ENCODE data around the gene WBP4. TPM values are rescaled to one million over a fixed set of nuclear protein-coding genes. Genes with fewer than 3 reads are reported as not detected.

Gene WBP4, protein sequence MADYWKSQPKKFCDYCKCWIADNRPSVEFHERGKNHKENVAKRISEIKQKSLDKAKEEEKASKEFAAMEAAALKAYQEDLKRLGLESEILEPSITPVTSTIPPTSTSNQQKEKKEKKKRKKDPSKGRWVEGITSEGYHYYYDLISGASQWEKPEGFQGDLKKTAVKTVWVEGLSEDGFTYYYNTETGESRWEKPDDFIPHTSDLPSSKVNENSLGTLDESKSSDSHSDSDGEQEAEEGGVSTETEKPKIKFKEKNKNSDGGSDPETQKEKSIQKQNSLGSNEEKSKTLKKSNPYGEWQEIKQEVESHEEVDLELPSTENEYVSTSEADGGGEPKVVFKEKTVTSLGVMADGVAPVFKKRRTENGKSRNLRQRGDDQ
- 10 to 100 TPM in 1 of 2 experiments, 1 to 10 TPM in 1; 9.8 to 12.2 TPM for total RNA-seq

DNA sequence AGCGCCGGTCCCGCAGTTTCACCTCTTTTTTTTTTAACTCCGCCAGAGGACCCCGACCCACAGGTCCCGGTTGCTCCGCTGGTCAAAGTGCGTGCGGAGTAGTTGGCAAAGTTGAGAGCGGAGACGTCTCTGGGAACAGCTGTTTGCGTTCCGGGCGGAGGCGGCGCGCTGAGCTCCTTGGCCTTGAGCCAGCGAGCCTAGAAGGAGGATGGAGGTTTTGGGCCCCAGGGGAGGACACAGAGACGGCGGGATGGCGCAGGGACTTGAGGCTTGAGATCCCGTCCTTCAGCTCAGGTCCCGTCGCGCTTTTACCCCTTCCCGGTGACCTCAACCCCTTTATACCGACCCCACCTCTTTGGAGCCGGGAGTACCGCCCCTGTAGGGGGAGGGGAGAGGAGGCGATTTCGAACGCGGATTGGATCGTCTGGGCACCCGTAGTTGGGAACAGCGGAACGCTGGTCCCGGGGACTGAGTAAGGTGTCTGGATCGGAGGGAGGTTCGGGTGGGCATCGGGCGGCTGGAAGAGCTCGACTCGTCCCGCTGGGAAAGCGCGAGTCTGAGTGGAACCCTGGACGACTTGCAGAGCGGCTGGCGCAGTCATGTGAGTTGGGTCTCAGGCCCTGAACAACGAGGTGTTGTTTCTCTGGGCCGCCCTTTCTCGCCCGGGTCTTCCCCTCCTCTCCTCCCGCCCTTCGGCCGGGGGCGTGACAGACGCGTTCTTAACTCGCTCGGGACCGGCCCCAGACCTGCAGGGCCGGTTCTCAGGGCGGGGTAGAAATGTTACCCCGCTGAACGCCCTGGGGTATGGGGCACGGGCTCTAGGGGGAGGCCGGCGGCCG lies at the start of gene WBP4:
TSS of gene WBP4 (plus strand) at position 435 of the 839 bp plus-strand sequence. CDS start at position 600, 165 bp downstream.
- H3K36me3 Mint-ChIP-seq (ENCODE audit: low read depth), result peaks cover 19% of the 10 kb centered on the region
- peak within 1 kb of the TSS; percentile 99 for H3K27ac Mint-ChIP-seq
- ChIA-PET CTCF (interaction anchor here (0.6 to 2.5 kb wide), 13 partner anchors 10 to 855 kb away, joined by 3 to 7 read pairs (median 4); partner anchors contain the start of gene ELF1), POLR2A (interaction anchor here (0.6 to 0.9 kb wide), 3 partner anchors 21 to 398 kb away, joined by 3 to 12 read pairs (median 3); no protein-coding TSS in a partner anchor)
- H3K9me3 Mint-ChIP-seq, result no peaks in the 10 kb centered on the region
- H3K4me1 Mint-ChIP-seq, result peaks cover 60% of the 10 kb centered on the region
- H3K27me3 Mint-ChIP-seq, result peaks cover 5% of the 10 kb centered on the region
- peak within 1 kb of the TSS; percentile 93 for H3K4me3 Mint-ChIP-seq
- DNase-seq, result peak; percentile 87

DNA sequence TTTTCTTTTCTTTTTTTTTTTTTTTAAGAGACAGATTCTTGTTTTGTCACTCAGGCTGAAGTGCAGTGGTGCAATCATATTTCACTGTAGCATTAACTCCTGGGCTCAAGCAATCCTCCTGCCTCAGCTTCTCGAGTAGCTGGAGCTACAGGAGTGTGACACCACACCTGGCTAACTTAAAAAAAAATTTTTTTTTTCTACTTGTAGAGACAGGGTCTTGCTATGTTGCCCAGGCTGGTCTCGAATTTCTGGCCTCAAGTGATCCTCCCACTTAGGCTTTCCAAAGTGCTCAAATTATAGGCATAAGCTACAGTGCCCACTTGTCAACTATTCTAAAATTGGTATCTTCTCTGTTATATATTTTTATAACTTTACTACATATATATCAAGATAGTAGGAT lies 48.8 kb upstream of the WBP4 start:
- H3K4me1 Mint-ChIP-seq, result peaks cover 66% of the 10 kb centered on the region
- H3K36me3 Mint-ChIP-seq (ENCODE audit: low read depth), result peaks cover 48% of the 10 kb centered on the region
- peaks cover 3% of the 10 kb centered on the region for H3K9me3 Mint-ChIP-seq
- ChIA-PET CTCF (interaction anchor here (0.6 to 1.3 kb wide), 3 partner anchors 20 to 38 kb away, joined by 3 to 4 read pairs (median 3); no protein-coding TSS in a partner anchor), POLR2A (interaction anchor here (0.7 to 1.5 kb wide), 2 partner anchors 34 to 38 kb away, joined by 4 to 8 read pairs; no protein-coding TSS in a partner anchor)
- no peak overlapping the region for H3K27ac Mint-ChIP-seq
- H3K4me3 Mint-ChIP-seq, result no peak overlapping the region
- no peaks in the 10 kb centered on the region for H3K27me3 Mint-ChIP-seq
- no peak for DNase-seq

DNA sequence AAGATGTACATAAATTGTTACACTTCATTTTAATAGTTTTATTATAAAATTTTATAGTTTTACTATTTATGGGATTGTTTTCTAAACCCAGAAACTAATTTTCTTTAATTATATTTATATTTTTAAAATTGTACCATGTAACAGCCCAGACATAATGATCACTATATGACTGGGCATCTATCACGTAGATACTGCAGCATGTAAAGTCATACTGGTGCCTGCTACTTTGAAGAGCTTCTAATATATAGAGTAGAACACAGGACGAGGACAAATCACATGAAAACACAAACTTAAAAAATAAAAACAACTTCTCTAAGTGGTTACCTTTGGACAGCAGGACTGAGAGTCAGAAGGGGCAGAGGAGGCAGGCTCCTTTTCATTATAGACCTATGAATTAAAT lies 47.5 kb upstream of the WBP4 start:
- ChIA-PET POLR2A (interaction anchor here (1.1 kb wide), 1 partner anchor 11 kb away, joined by 3 read pairs; no protein-coding TSS in a partner anchor), CTCF (interaction anchor here (0.9 to 2.0 kb wide), 4 partner anchors 9 to 35 kb away, joined by 3 to 10 read pairs (median 4); no protein-coding TSS in a partner anchor)
- peaks cover 3% of the 10 kb centered on the region for H3K9me3 Mint-ChIP-seq
- H3K27ac Mint-ChIP-seq, result peak overlapping the region; percentile 87
- DNase-seq, result no peak
- peaks cover 53% of the 10 kb centered on the region for H3K4me1 Mint-ChIP-seq
- peak overlapping the region; percentile 98 for H3K4me3 Mint-ChIP-seq
- no peaks in the 10 kb centered on the region for H3K27me3 Mint-ChIP-seq
- peaks cover 49% of the 10 kb centered on the region for H3K36me3 Mint-ChIP-seq (ENCODE audit: low read depth)

DNA sequence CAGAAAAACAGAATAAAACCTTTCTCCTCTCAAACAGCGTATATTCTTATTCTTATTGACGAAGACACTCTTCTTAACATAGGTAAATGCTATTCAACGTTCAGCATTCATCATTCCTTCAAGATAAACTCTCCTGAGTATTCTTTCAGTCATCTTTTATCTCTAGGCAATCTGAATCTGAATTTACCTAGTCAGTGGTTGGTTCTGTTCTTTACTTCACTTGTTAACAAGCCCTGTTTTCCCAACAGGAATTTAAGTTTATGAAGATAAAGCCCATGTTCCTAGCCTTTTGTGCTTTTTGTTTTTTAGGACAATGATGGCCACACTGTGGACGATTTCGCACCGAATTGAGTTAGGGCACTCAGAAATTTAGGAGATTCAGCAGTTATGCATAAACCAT lies 45.4 kb upstream of the WBP4 start:
- peaks cover 3% of the 10 kb centered on the region for H3K9me3 Mint-ChIP-seq
- no peaks in the 10 kb centered on the region for H3K27me3 Mint-ChIP-seq
- peaks cover 42% of the 10 kb centered on the region for H3K36me3 Mint-ChIP-seq (ENCODE audit: low read depth)
- DNase-seq, result no peak
- CTCF ChIA-PET, result no interaction called here
- H3K4me3 Mint-ChIP-seq, result peak overlapping the region; percentile 98
- POLR2A ChIA-PET, result no interaction called here
- H3K4me1 Mint-ChIP-seq, result peaks cover 56% of the 10 kb centered on the region
- peak overlapping the region; percentile 84 for H3K27ac Mint-ChIP-seq

DNA sequence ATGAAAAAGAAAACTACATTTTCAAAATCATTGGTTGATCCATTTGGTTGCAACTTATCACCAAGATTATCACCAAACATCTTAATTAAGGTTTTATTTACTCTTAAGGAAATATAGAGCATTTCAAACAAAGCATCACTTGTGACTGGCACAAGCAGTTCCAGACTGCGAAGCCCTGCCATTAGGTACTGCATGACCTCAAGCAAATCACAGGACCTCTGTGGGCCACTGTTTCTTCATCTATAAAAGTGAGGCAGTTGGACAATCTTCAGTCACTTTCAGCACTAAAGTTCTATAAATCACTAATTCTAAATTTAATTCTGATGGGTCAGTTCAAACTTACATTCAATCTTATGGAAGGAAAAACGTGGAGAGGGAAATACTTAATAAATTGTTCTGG lies 44.1 kb upstream of the WBP4 start:
- Mint-ChIP-seq H3K9me3 (peaks cover 3% of the 10 kb centered on the region), H3K27me3 (no peaks in the 10 kb centered on the region), H3K36me3 (ENCODE audit: low read depth) (peaks cover 33% of the 10 kb centered on the region), H3K4me1 (peaks cover 54% of the 10 kb centered on the region), H3K4me3 (peak overlapping the region; percentile 98), H3K27ac (peak overlapping the region; percentile 97)
- ChIA-PET CTCF (interaction anchor here (0.7 to 1.2 kb wide), 3 partner anchors 22 to 42 kb away, joined by 3 to 4 read pairs (median 3); no protein-coding TSS in a partner anchor), POLR2A (interaction anchor here (1.0 to 2.4 kb wide), 2 partner anchors 12 to 35 kb away, joined by 10 to 15 read pairs; no protein-coding TSS in a partner anchor)
- peak; percentile 46 for DNase-seq

DNA sequence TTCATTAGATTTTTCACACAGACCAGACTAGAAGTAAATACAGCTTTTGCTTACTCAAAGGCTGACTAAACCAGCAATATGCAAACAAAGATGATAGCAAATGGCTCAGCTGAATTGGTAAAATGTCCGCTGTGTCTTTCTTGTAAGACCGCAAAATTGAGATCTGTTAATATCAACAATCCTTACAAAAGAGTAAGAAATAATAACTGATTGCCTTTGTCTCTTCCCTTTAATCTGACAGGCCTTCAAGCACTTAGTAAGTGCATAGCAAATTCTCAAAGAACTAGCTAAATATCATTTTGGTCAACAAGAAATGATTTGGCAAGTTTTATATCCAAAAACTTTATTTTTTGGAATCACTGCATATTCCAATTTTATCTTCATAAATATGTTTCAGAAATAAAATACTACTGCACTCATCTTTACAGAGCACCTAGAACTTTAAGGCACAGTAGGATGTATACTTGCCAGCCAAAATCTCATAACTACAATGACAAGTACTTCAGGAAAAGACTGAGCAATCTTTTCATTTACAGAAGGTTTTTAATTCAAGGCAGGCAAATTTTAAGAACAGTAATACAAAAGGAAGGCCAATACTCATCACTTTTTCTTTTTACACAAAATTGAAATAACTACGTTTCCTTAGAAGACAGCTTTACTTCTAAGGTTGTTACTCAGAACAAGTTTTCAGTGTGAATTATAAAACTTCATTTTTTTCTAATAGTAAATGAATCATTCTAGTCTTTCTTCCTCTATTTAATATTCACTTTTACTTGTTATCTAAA lies 43.3 kb upstream of the WBP4 start:
- CTCF ChIA-PET, result interaction anchor here (0.9 to 2.0 kb wide), 5 partner anchors 9 to 29 kb away, joined by 3 to 9 read pairs (median 4); no protein-coding TSS in a partner anchor
- peaks cover 29% of the 10 kb centered on the region for H3K36me3 Mint-ChIP-seq (ENCODE audit: low read depth)
- no peaks in the 10 kb centered on the region for H3K27me3 Mint-ChIP-seq
- no peak for DNase-seq
- peak overlapping the region; percentile 98 for H3K4me3 Mint-ChIP-seq
- H3K27ac Mint-ChIP-seq, result peak overlapping the region; percentile 97
- peaks cover 3% of the 10 kb centered on the region for H3K9me3 Mint-ChIP-seq
- H3K4me1 Mint-ChIP-seq, result peaks cover 52% of the 10 kb centered on the region
- POLR2A ChIA-PET, result interaction anchor here (1.0 to 2.4 kb wide), 4 partner anchors 13 to 97 kb away, joined by 3 to 15 read pairs (median 6); no protein-coding TSS in a partner anchor

DNA sequence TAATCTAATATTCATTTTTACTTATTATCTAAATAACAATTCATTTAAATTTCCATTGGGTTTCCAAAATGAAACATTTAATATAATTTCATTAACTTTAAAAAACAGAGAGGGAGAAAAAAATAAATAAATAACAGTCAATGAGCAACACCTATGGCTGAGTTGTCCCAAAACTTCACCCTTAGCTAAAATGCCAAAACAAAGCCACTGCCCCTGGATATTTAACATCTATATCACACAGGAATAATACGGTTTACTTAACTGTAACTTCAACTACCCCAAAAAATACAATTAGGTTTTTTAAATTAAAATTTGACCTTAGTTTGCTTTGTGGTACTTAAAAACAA lies 42.7 kb upstream of the WBP4 start:
- Mint-ChIP-seq H3K4me3 (peak overlapping the region; percentile 98), H3K4me1 (peaks cover 47% of the 10 kb centered on the region), H3K9me3 (no peaks in the 10 kb centered on the region), H3K27ac (peak overlapping the region; percentile 97), H3K36me3 (ENCODE audit: low read depth) (peaks cover 25% of the 10 kb centered on the region), H3K27me3 (no peaks in the 10 kb centered on the region)
- ChIA-PET POLR2A (interaction anchor here (1.0 to 2.4 kb wide), 4 partner anchors 13 to 97 kb away, joined by 3 to 10 read pairs (median 4); no protein-coding TSS in a partner anchor), CTCF (interaction anchor here (0.7 to 2.0 kb wide), 9 partner anchors 10 to 98 kb away, joined by 3 to 9 read pairs (median 3); no protein-coding TSS in a partner anchor)
- no peak for DNase-seq

DNA sequence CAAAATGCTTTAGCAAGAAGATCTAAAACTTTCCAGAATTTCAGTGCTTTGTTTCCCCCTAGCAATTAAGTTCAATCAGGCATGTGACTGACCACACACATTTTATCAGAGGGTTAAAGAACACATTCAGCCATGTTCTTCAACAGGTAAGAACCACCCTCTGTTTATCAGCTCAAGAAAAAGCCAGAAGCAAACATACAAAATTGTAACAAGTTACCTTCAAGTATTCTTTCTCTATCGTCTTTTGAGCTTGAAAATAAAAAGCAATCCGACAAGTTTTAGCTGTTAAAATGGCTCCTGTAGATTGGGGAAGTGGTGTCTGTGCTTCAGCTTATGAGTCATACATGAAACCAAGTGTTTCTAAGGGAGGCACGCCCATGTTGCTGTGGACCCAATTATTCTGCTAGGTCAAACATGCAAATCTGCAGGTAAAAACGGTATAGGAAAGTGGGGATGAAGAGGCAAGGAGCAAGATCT lies 42.3 kb upstream of the WBP4 start, which contains the start of gene ELF1:
TSS of gene ELF1 (minus strand) at position 306 of the 477 bp plus-strand sequence. CDS start 37,262 bp downstream, outside the sequence.
- Mint-ChIP-seq H3K36me3 (ENCODE audit: low read depth) (peaks cover 23% of the 10 kb centered on the region), H3K27me3 (no peaks in the 10 kb centered on the region), H3K4me1 (peaks cover 45% of the 10 kb centered on the region), H3K9me3 (no peaks in the 10 kb centered on the region), H3K27ac (peak within 1 kb of the TSS; percentile 97), H3K4me3 (peak within 1 kb of the TSS; percentile 98)
- CTCF ChIA-PET, result interaction anchor here (0.7 to 2.0 kb wide), 9 partner anchors 10 to 98 kb away, joined by 3 to 9 read pairs (median 3); partner anchors contain the start of gene WBP4
- DNase-seq, result peak; percentile 80
- POLR2A ChIA-PET, result interaction anchor here (0.6 to 2.4 kb wide), 4 partner anchors 14 to 356 kb away, joined by 3 to 10 read pairs (median 4); no protein-coding TSS in a partner anchor

DNA sequence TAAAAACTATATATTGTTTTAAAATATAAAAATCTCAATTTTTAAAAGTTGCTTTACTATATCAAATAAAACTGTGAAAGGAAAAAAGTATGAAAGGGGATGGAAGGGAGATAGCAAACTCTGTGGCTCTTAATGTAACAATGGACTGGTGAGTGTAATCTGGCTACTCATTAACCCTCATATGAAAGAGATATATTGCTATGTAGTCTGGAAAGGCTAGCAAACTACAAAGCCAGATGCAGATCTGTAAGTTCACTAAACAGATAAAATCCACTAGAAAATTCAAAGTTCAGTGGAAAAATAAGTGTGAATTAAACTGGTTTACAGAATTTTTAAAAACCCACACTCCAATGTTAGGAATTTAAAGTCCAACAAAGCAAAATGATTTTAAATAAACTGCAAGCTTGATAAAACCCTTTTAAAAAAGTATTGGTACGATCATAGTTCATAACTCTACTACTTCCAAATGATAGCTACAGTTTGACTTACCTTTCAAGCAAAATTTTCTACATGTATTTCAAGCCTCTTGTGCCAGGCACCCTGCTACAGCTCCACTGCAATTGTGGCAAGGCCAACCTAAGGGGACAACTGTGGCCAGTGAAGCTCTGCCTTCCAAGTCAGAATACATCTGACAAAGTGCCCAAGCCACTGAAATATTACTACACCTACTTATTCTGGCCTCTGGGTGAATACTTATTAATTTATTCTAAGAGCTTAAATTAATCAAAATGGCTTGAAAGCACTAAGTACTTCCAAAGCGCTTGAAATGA lies 41.5 kb upstream of the WBP4 start:
- DNase-seq, result no peak
- peak overlapping the region; percentile 32 for H3K27ac Mint-ChIP-seq
- ChIA-PET CTCF (interaction anchor here (0.9 to 2.0 kb wide), 10 partner anchors 8 to 99 kb away, joined by 3 to 9 read pairs (median 3); partner anchors contain the start of gene WBP4), POLR2A (interaction anchor here (0.6 to 2.4 kb wide), 4 partner anchors 14 to 357 kb away, joined by 3 to 10 read pairs (median 4); no protein-coding TSS in a partner anchor)
- peaks cover 20% of the 10 kb centered on the region for H3K36me3 Mint-ChIP-seq (ENCODE audit: low read depth)
- H3K9me3 Mint-ChIP-seq, result no peaks in the 10 kb centered on the region
- no peaks in the 10 kb centered on the region for H3K27me3 Mint-ChIP-seq
- H3K4me3 Mint-ChIP-seq, result no peak overlapping the region
- peaks cover 44% of the 10 kb centered on the region for H3K4me1 Mint-ChIP-seq

DNA sequence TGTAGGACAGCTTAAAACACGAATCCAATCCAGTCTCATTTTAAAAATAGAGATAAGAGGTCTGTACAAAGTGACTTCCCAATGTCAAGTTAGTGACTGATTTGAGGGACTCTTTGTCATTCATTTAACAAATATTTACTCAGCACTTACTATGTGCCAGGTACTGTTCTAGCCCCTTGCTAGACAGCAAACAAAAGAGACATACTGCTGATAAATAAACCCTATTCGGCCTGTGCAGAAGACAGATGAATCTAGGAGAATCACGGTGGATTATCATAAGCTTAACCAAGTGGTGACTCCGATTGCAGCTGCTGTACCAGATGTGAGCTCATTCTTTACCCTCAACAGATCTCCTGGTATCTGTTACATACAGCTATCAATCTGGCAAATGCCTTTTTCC lies 35.8 kb upstream of the WBP4 start:
- ChIA-PET CTCF (interaction anchor here (1.2 to 1.8 kb wide), 3 partner anchors 14 to 36 kb away, joined by 3 to 4 read pairs (median 3); partner anchors contain the start of gene WBP4), POLR2A (no interaction called here)
- peaks cover 37% of the 10 kb centered on the region for H3K4me1 Mint-ChIP-seq
- H3K27ac Mint-ChIP-seq, result no peak overlapping the region
- H3K4me3 Mint-ChIP-seq, result no peak overlapping the region
- DNase-seq, result no peak
- H3K27me3 Mint-ChIP-seq, result no peaks in the 10 kb centered on the region
- peaks cover 3% of the 10 kb centered on the region for H3K9me3 Mint-ChIP-seq
- H3K36me3 Mint-ChIP-seq (ENCODE audit: low read depth), result peaks cover 10% of the 10 kb centered on the region
